ENCODE data around the gene DCDC2.
A peak's percentile ranks its signal among the peaks of the same experiment; 100 is the strongest.

GRCh38 chr6:24402697-24403500 lies 45.0 kb upstream of the DCDC2 start, which contains the start of gene MRS2:
- TF ChIP-seq CTCF (IDR thresholded peaks at IDR 0.05): peak in 1 of 4 experiments; percentile 29
- TF ChIP-seq POLR2AphosphoS5 (IDR thresholded peaks at IDR 0.05): peak; percentile 97
